MM.1S (cell line): ENCODE measurements around the gene SEMA3E.

Experiments used
- DNase-seq: peaks from one replicate; pipeline ENCODE4 v3.0.0-alpha.2; 2015
- H2AFZ ChIP-seq: fragments of 300-600 bp; sonication (generic); 2 replicates; pipeline ENCODE4 v1.6.0; 2016; ENCODE audit warnings: antibody characterized with exemption, low read length
- H3F3A ChIP-seq: fragments of 300-600 bp; sonication (generic); 2 replicates; pipeline ENCODE4 v1.6.1; 2016; ENCODE audit warnings: mild to moderate bottlenecking, antibody characterized with exemption, low read length, moderate library complexity, mixed read lengths; ENCODE audit not compliant: insufficient read depth
- H3K27ac ChIP-seq: fragments of 300-600 bp; sonication (generic); 2 replicates; pipeline ENCODE4 v1.5.1; 2016; ENCODE audit warnings: mild to moderate bottlenecking, low read length
- H3K27me3 ChIP-seq: fragments of 300-600 bp; sonication (generic); replicated peaks from 2 replicates; pipeline ENCODE4 v1.6.0; 2016; ENCODE audit warnings: low read length; ENCODE audit not compliant: insufficient read depth
- H3K36me3 ChIP-seq: fragments of 300-600 bp; sonication (generic); replicated peaks from 2 replicates; pipeline ENCODE4 v1.6.1; 2016; ENCODE audit warnings: mild to moderate bottlenecking, low read length, mixed read lengths; ENCODE audit not compliant: insufficient read depth
- H3K4me1 ChIP-seq: fragments of 300-600 bp; sonication (generic); 2 replicates; pipeline ENCODE4 v1.6.1; 2016; ENCODE audit warnings: low read length, mixed read lengths
- H3K4me2 ChIP-seq: fragments of 300-600 bp; sonication (generic); 2 replicates; pipeline ENCODE4 v1.6.0; 2016; ENCODE audit warnings: low read depth, low read length
- H3K4me3 ChIP-seq: fragments of 300-600 bp; sonication (generic); 2 replicates; pipeline ENCODE4 v1.5.1; 2016; ENCODE audit warnings: low read length, mixed read lengths
- H3K79me2 ChIP-seq: fragments of 300-600 bp; sonication (generic); 2 replicates; pipeline ENCODE4 v1.6.1; 2016; ENCODE audit warnings: mixed run types, low read length, mixed read lengths
- H3K9ac ChIP-seq: fragments of 300-600 bp; sonication (generic); 2 replicates; pipeline ENCODE4 v1.6.1; 2016; ENCODE audit warnings: low read length, mixed read lengths
- H3K9me2 ChIP-seq: fragments of 300-600 bp; sonication (generic); replicated peaks from 2 replicates; pipeline ENCODE4 v1.6.1; 2016; ENCODE audit warnings: mild to moderate bottlenecking, low read length, mixed read lengths; ENCODE audit not compliant: insufficient read depth
- H3K9me3 ChIP-seq: fragments of 300-600 bp; sonication (generic); replicated peaks from 2 replicates; pipeline ENCODE4 v1.6.1; 2016; ENCODE audit warnings: mild to moderate bottlenecking, low read length, mixed read lengths; ENCODE audit not compliant: insufficient read depth
- H4K20me1 ChIP-seq: fragments of 300-600 bp; sonication (generic); 2 replicates; pipeline ENCODE4 v1.6.1; 2016; ENCODE audit warnings: mild to moderate bottlenecking, low read length, moderate library complexity, mixed read lengths; ENCODE audit not compliant: insufficient read depth
- EZH2 ChIP-seq: fragments of 300-600 bp; sonication (generic); optimal IDR thresholded peaks from 2 replicates; pipeline ENCODE3; 2017; ENCODE audit warnings: low read depth, mild to moderate bottlenecking, antibody characterized with exemption, low read length, mixed read lengths
- EZH2phosphoT487 ChIP-seq: fragments of 300-600 bp; sonication (generic); IDR thresholded peaks from 2 replicates; pipeline ENCODE4 v1.6.1; 2018; ENCODE audit warnings: antibody characterized with exemption, low read length
- TF ChIP-seq, protein P1 (sequence below): fragments of 300-600 bp; sonication (generic); IDR thresholded peaks from 2 replicates; pipeline ENCODE4 v1.5.1; 2016; ENCODE audit warnings: antibody characterized with exemption, low read length, mixed read lengths

SEMA3E gene

DNA sequence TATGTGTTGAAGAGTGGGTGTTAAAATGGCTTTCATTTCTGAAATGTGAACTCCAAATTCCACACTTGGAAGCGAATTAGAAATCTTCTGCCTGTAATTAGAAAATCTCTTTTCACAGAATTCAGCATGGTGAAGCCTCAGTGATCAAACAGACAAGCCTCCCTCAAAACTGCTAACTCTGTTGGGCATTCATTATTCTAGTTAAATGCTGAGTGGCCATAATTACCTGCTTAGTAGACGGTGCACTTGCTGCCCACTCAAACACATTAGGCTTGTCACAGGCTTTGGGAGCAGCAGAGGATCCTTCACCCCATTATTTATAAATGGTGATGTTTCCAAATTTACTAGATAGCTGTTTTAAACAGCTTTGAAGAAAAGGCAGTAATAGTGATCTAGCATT is 309.0 kb downstream of the SEMA3E start:
- Histone ChIP-seq H3K4me1 (peaks cover 21% of the 10 kb centered on the region), H2AFZ (no peak overlapping the region), H3K36me3 (no peaks in the 10 kb centered on the region), H4K20me1 (no peaks in the 10 kb centered on the region), H3K4me3 (no peak overlapping the region), H3K9ac (no peak overlapping the region), H3K27ac (no peak overlapping the region), H3F3A (0 out of 2 replicates have a peak, but pooled peaks cover 3% of the 10 kb centered on the region), H3K9me3 (no peaks in the 10 kb centered on the region), H3K27me3 (no peaks in the 10 kb centered on the region), H3K9me2 (no peaks in the 10 kb centered on the region), H3K4me2 (no peak overlapping the region), H3K79me2 (no peaks in the 10 kb centered on the region)
- TF ChIP-seq, protein P1, sequence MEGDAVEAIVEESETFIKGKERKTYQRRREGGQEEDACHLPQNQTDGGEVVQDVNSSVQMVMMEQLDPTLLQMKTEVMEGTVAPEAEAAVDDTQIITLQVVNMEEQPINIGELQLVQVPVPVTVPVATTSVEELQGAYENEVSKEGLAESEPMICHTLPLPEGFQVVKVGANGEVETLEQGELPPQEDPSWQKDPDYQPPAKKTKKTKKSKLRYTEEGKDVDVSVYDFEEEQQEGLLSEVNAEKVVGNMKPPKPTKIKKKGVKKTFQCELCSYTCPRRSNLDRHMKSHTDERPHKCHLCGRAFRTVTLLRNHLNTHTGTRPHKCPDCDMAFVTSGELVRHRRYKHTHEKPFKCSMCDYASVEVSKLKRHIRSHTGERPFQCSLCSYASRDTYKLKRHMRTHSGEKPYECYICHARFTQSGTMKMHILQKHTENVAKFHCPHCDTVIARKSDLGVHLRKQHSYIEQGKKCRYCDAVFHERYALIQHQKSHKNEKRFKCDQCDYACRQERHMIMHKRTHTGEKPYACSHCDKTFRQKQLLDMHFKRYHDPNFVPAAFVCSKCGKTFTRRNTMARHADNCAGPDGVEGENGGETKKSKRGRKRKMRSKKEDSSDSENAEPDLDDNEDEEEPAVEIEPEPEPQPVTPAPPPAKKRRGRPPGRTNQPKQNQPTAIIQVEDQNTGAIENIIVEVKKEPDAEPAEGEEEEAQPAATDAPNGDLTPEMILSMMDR: no peak
- TF ChIP-seq EZH2 (no peak), EZH2phosphoT487 (no peak)
- no peak for DNase-seq

- 0 out of 2 replicates have a peak, but pooled peaks cover 3% of the 10 kb centered on the region for H3F3A ChIP-seq
- H3K4me3 ChIP-seq: no peak overlapping the region
- TF ChIP-seq EZH2phosphoT487 (no peak), EZH2 (no peak)
- TF ChIP-seq, protein P1: no peak
- no peak overlapping the region for H3K9ac ChIP-seq
- peak overlapping the region; percentile 21; the same call in 1 of the 2 replicates for H3K27ac ChIP-seq
- H2AFZ ChIP-seq: no peak overlapping the region
- peaks cover 21% of the 10 kb centered on the region for H3K4me1 ChIP-seq
- H3K27me3 ChIP-seq: no peaks in the 10 kb centered on the region
- H3K4me2 ChIP-seq: no peak overlapping the region; the same call in 1 of the 2 replicates
- no peaks in the 10 kb centered on the region for H3K79me2 ChIP-seq
- DNase-seq: peak; percentile 75
- no peaks in the 10 kb centered on the region for H3K9me2 ChIP-seq
- H3K36me3 ChIP-seq: no peaks in the 10 kb centered on the region
- no peaks in the 10 kb centered on the region for H4K20me1 ChIP-seq
- no peaks in the 10 kb centered on the region for H3K9me3 ChIP-seq
Measured at GRCh38 chr7:83338277-83338950, 310.5 kb downstream of the SEMA3E start.

DNA sequence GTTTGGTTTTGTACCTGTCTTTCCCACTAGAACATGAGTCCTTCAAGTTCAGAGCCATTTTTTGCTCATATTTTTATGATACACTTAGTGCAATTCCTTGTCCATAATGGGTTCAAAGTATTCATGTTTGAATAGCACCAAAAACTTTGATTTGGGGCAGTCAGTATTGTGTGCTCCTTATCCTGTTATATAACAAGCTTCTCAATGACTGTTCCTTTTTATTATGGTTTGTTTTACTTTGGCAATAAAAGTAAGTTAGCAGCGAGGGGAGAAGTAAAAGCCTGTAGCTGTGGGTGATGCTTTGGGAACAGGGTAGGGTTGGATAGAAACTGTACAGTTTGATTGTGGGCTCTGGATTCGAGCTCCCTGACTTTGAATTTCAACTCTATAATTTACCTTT is 311.9 kb downstream of the SEMA3E start:
- no peaks in the 10 kb centered on the region for H3K27me3 ChIP-seq

More for the DNA sequence above, 311.9 kb downstream of the SEMA3E start:
- Histone ChIP-seq H3K9me3 (no peaks in the 10 kb centered on the region), H4K20me1 (no peaks in the 10 kb centered on the region), H3K4me3 (no peak overlapping the region), H3K4me1 (peaks cover 21% of the 10 kb centered on the region), H3K79me2 (no peaks in the 10 kb centered on the region), H3K36me3 (no peaks in the 10 kb centered on the region), H3K4me2 (no peak overlapping the region), H3K27ac (no peak overlapping the region), H2AFZ (no peak overlapping the region), H3K9ac (no peak overlapping the region), H3K9me2 (no peaks in the 10 kb centered on the region), H3F3A (0 out of 2 replicates have a peak, but pooled peaks cover 3% of the 10 kb centered on the region)
- no peak for DNase-seq
- TF ChIP-seq, protein P1: no peak
- TF ChIP-seq EZH2phosphoT487: no peak
- no peak for TF ChIP-seq EZH2
